Spleen (tissue), 7 donors: Measurements from ENCODE around the gene KRTAP2-2.

Source experiments
- POLR2A ChIP-seq, 3 donors: fragments of 450-650 bp; IDR thresholded peaks; one replicate each; pipeline ENCODE4 v1.5.1; 2017; ENCODE audit warnings: antibody characterized with exemption in 3 of 3, mild to moderate bottlenecking in 1 of 3
- POLR2AphosphoS5 ChIP-seq, 3 donors: sonication (generic); formaldehyde crosslinking; IDR thresholded peaks; one replicate each; pipeline ENCODE4 v1.5.1; 2017; ENCODE audit warnings: antibody characterized with exemption in 3 of 3
- TF ChIP-seq, protein P1 (sequence below), 11 experiments: fragments of 200-600 bp in 7 of 11; fragments of 450-650 bp in 4 of 11; sonication (generic) in 4 of 11; IDR thresholded peaks in 8 of 11; conservative IDR thresholded peaks in 3 of 11; 1 replicate in 7 of 11; 2 replicates in 4 of 11; pipeline versions ENCODE4 v1.4.0 to v1.8.0; 2016 to 2021; ENCODE audit warnings: antibody characterized with exemption in 11 of 11, inconsistent platforms in 4 of 11, mild to moderate bottlenecking in 1 of 11
- donor health status: DM: no; HTN: no; CAD: no; lungs with moderate emphysema.
- donor health status: DM: no; HTN: no; CAD: no.
- donor health status: DM: no; HTN: no; CAD: no.

DNA sequence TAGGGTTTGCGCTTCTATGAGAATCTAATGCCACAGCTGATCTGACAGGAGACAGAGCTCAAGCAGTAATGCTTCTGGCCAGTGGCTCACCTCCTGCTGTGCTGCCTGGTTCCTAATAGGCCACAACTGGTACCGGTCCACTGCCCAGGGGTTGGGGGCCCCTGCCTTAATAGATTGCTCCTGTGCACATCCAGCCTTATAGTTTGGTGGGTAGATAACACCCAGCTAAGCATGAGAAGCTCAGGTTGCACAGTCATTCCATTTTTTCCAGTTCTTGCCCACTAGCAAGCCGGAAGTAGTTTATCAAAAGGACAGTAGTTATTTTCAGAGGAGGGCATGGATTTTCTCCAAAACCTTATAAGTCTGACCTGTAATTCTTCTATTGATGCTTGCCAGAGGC lies 35.6 kb downstream of the KRTAP2-2 start:
- TF ChIP-seq, protein P1, sequence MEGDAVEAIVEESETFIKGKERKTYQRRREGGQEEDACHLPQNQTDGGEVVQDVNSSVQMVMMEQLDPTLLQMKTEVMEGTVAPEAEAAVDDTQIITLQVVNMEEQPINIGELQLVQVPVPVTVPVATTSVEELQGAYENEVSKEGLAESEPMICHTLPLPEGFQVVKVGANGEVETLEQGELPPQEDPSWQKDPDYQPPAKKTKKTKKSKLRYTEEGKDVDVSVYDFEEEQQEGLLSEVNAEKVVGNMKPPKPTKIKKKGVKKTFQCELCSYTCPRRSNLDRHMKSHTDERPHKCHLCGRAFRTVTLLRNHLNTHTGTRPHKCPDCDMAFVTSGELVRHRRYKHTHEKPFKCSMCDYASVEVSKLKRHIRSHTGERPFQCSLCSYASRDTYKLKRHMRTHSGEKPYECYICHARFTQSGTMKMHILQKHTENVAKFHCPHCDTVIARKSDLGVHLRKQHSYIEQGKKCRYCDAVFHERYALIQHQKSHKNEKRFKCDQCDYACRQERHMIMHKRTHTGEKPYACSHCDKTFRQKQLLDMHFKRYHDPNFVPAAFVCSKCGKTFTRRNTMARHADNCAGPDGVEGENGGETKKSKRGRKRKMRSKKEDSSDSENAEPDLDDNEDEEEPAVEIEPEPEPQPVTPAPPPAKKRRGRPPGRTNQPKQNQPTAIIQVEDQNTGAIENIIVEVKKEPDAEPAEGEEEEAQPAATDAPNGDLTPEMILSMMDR (IDR thresholded peaks at IDR 0.05 in 8 of 11, conservative IDR thresholded peaks at IDR 0.05 in 3 of 11) = no peak
- TF ChIP-seq POLR2A (IDR thresholded peaks at IDR 0.05) (no peak), POLR2AphosphoS5 (IDR thresholded peaks at IDR 0.05) (no peak)
